ENCODE results near the gene FOXRED2. TPM values are rescaled to one million over a fixed set of nuclear protein-coding genes. Genes with fewer than 3 reads are reported as not detected.

The FOXRED2 gene
- total RNA-seq, 1 experiment from 2014 or later: 19.9 TPM

GRCh38 chr22:36546092-36546804 is 39.4 kb upstream of the FOXRED2 start:
- Histone ChIP-seq H4K20me1 (ENCODE audit: insufficient read depth) (no peaks in the 10 kb centered on the region), H3K27me3 (ENCODE audit: insufficient read depth, low read length) (peaks cover 5% of the 10 kb centered on the region; the same call in 1 of the 2 replicates), H3K4me2 (ENCODE audit: low read length) (peak overlapping the region; percentile 59), H3K9ac (ENCODE audit: low read length) (peak overlapping the region; percentile 2; the same call in 1 of the 2 replicates), H3K79me2 (ENCODE audit: insufficient read depth, low read length) (no peaks in the 10 kb centered on the region), H3K9me3 (ENCODE audit: control insufficient read depth in 1 of 2, insufficient read depth in 1 of 2, low read depth in 1 of 2, low read length in 2 of 2) (no peaks in the 10 kb centered on the region), H3K27ac (ENCODE audit: low read depth, low read length) (no peak overlapping the region), H3K4me3 (replicated peaks in 1 of 2; ENCODE audit: low read depth in 1 of 2, low read length in 2 of 2) (peak overlapping the region in 1 of 2 experiments; percentile 15; a peak in 1 of 4 replicates), H3K4me1 (ENCODE audit: control insufficient read depth in 1 of 2, insufficient read depth in 2 of 2, low read length in 2 of 2) (peaks cover 14 to 51% of the 10 kb centered on the region in 2 experiments), H2AFZ (ENCODE audit: low read depth, low read length, poor library complexity, severe bottlenecking) (peak overlapping the region; percentile 81), H3K9me2 (ENCODE audit: insufficient read depth) (no peaks in the 10 kb centered on the region), H3K36me3 (ENCODE audit: control insufficient read depth in 1 of 2, insufficient read depth in 2 of 2, low read length in 2 of 2) (no peaks in the 10 kb centered on the region)
- intact Hi-C loops (cut with micrococcal nuclease): loop anchor here (1.0 to 5.0 kb wide), 6 partner anchors 211 to 653 kb away; no protein-coding TSS in a partner anchor
- ChIA-PET POLR2A (interaction anchor here (1.1 to 1.6 kb wide), 3 partner anchors 228 to 726 kb away, joined by 3 to 4 read pairs (median 4); partner anchors contain the start of gene IFT27), RAD21 (ENCODE audit: low non-redundant PET in 1 of 2, low total read pairs in 2 of 2, uncharacterized antibody in 2 of 2, unreplicated experiment in 2 of 2) (interaction anchor here (0.6 to 1.0 kb wide), 5 partner anchors 59 to 663 kb away, joined by 3 to 8 read pairs (median 3); no protein-coding TSS in a partner anchor), CTCF (interaction anchor here (0.6 to 2.0 kb wide), 14 partner anchors 12 to 721 kb away, joined by 3 to 18 read pairs (median 4); partner anchors contain the start of gene IFT27)
- ATAC-seq (peak; percentile 83), DNase-seq (ENCODE audit: low read depth, low spot score) (peak; percentile 73)
- TF ChIP-seq, protein P1, sequence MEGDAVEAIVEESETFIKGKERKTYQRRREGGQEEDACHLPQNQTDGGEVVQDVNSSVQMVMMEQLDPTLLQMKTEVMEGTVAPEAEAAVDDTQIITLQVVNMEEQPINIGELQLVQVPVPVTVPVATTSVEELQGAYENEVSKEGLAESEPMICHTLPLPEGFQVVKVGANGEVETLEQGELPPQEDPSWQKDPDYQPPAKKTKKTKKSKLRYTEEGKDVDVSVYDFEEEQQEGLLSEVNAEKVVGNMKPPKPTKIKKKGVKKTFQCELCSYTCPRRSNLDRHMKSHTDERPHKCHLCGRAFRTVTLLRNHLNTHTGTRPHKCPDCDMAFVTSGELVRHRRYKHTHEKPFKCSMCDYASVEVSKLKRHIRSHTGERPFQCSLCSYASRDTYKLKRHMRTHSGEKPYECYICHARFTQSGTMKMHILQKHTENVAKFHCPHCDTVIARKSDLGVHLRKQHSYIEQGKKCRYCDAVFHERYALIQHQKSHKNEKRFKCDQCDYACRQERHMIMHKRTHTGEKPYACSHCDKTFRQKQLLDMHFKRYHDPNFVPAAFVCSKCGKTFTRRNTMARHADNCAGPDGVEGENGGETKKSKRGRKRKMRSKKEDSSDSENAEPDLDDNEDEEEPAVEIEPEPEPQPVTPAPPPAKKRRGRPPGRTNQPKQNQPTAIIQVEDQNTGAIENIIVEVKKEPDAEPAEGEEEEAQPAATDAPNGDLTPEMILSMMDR (IDR thresholded peaks at IDR 0.05 in 2 of 3, conservative IDR thresholded peaks at IDR 0.05 in 1 of 3; ENCODE audit: borderline replicate concordance in 1 of 3, insufficient read depth in 1 of 3, low read depth in 2 of 3, low read length in 2 of 3): peak; percentile 55 to 67 (median 57); a peak in 4 of 6 replicates
- TF ChIP-seq RAD21 (IDR thresholded peaks at IDR 0.05; ENCODE audit: low read depth) (peak; percentile 80), TCF7L2 (IDR thresholded peaks at IDR 0.05; ENCODE audit: borderline replicate concordance, extremely low read depth, insufficient read depth, insufficient read length) (no peak)
- no TSS peak for BruUV-seq (replicated peaks)
